SK-N-MC (cell line): ENCODE results near the gene LRBA.

ENCODE experiments used
- EZH2 ChIP-seq: fragments of 200-600 bp; sonication (generic); IDR thresholded peaks from one replicate; pipeline ENCODE4 v1.6.1; 2017; ENCODE audit warnings: antibody characterized with exemption
- POLR2AphosphoS5 ChIP-seq: IDR thresholded peaks from 2 replicates; pipeline ENCODE4 v1.6.1; 2012; ENCODE audit warnings: mild to moderate bottlenecking, low read depth, low read length, borderline replicate concordance

GRCh38 chr4:150994721-150995120, 20.4 kb downstream of the LRBA start:
- TF ChIP-seq EZH2 (no peak), POLR2AphosphoS5 (no peak)
